Loucy (cell line): ENCODE results near the gene PGA3.
"Not testable (repeated sequence)": the region's sequence is repeated elsewhere in the genome, so short reads cannot be mapped to it uniquely, and the experiment has no call there.

Source experiments
- H2AFZ ChIP-seq: fragments of 200-600 bp; sonication (generic); 2 replicates; pipeline ENCODE4 v1.6.0; 2016; ENCODE audit warnings: antibody characterized with exemption, mild to moderate bottlenecking, low read length, moderate library complexity
- H3F3A ChIP-seq: fragments of 200-600 bp; 2 replicates; pipeline ENCODE4 v1.6.0; 2016; ENCODE audit warnings: antibody characterized with exemption, low read depth, mild to moderate bottlenecking
- H3K27me3 ChIP-seq: fragments of 200-600 bp; sonication (generic); 2 replicates; pipeline ENCODE4 v1.6.1; 2014; ENCODE audit warnings: low read length, mild to moderate bottlenecking; ENCODE audit not compliant: insufficient read depth, poor library complexity, severe bottlenecking
- H3K36me3 ChIP-seq: fragments of 200-600 bp; sonication (generic); 2 replicates; pipeline ENCODE4 v1.6.1; 2016; ENCODE audit warnings: low read length; ENCODE audit not compliant: insufficient read depth
- H3K4me1 ChIP-seq: fragments of 200-600 bp; sonication (generic); 2 replicates; pipeline ENCODE4 v1.5.1; 2014; ENCODE audit warnings: low read length, mild to moderate bottlenecking; ENCODE audit not compliant: insufficient read depth, poor library complexity, severe bottlenecking
- H3K4me2 ChIP-seq: fragments of 200-600 bp; sonication (generic); 2 replicates; pipeline ENCODE4 v1.6.0; 2014; ENCODE audit warnings: antibody characterized with exemption, low read length, low read depth, mild to moderate bottlenecking; ENCODE audit not compliant: poor library complexity, severe bottlenecking
- H3K4me3 ChIP-seq: fragments of 200-600 bp; sonication (generic); 2 replicates; pipeline ENCODE4 v1.5.1; 2014; ENCODE audit warnings: low read length, mild to moderate bottlenecking, mixed read lengths; ENCODE audit not compliant: poor library complexity, severe bottlenecking
- H3K79me2 ChIP-seq: fragments of 200-600 bp; sonication (generic); 2 replicates; pipeline ENCODE4 v1.6.1; 2014; ENCODE audit warnings: low read length; ENCODE audit not compliant: insufficient read depth
- H3K9ac ChIP-seq: fragments of 200-600 bp; sonication (generic); 2 replicates; pipeline ENCODE4 v1.6.0; 2014; ENCODE audit warnings: mild to moderate bottlenecking, low read depth, low read length, moderate library complexity; ENCODE audit not compliant: poor library complexity, severe bottlenecking
- H3K9me2 ChIP-seq: fragments of 200-600 bp; sonication (generic); replicated peaks from 2 replicates; pipeline ENCODE4 v1.6.1; 2016; ENCODE audit warnings: low read depth, low read length, mixed read lengths
- H3K9me3 ChIP-seq: fragments of 200-600 bp; sonication (generic); 2 replicates; pipeline ENCODE4 v1.6.1; 2014; ENCODE audit warnings: mild to moderate bottlenecking, antibody characterized with exemption, low read length, low read depth; ENCODE audit not compliant: insufficient read depth
- H4K20me1 ChIP-seq: fragments of 200-600 bp; sonication (generic); 2 replicates; pipeline ENCODE4 v1.6.0; 2014; ENCODE audit warnings: antibody characterized with exemption, low read length, mild to moderate bottlenecking; ENCODE audit not compliant: insufficient read depth, poor library complexity, severe bottlenecking
- EZH2phosphoT487 ChIP-seq: fragments of 200-600 bp; IDR thresholded peaks from 2 replicates; pipeline ENCODE4 v1.6.1; 2018; ENCODE audit warnings: antibody characterized with exemption, mild to moderate bottlenecking, moderate library complexity, borderline replicate concordance
- TF ChIP-seq, protein P1 (sequence below): fragments of 200-600 bp; sonication (generic); conservative IDR thresholded peaks from 2 replicates; pipeline ENCODE4 v1.5.1; 2014; ENCODE audit warnings: mild to moderate bottlenecking, antibody characterized with exemption, low read length

The PGA3 gene

DNA sequence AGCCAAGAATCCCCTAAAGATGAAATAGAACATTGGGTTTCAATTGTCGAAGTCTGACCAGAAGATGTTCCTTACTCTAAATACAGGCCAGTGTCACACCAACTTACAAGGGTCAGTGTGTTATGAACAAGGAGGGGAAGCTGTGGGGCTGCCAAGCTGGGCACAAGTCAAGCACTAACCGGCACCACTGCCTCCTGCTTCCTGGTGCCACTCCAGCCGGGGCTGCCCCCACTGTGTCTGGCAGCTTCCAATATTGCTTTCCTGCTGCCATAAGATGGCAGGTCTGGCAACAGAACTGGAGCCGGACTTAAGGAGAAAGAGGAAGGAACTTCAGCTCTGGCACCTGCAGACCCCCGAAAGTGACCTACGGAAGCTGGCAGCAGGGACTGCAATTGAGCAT, 28.4 kb upstream of the PGA3 start:
- Histone ChIP-seq H3K9me2 (no peaks in the 10 kb centered on the region), H4K20me1 (no peaks in the 10 kb centered on the region), H3K4me3 (no peak overlapping the region), H3K4me2 (no peak overlapping the region), H3K9ac (no peak overlapping the region), H3K9me3 (no peaks in the 10 kb centered on the region), H3K36me3 (no peaks in the 10 kb centered on the region), H2AFZ (no peak overlapping the region), H3K4me1 (peaks cover 8% of the 10 kb centered on the region), H3K27me3 (no peaks in the 10 kb centered on the region), H3K79me2 (no peaks in the 10 kb centered on the region), H3F3A (no peaks in the 10 kb centered on the region)
- TF ChIP-seq EZH2phosphoT487: no peak
- TF ChIP-seq, protein P1, sequence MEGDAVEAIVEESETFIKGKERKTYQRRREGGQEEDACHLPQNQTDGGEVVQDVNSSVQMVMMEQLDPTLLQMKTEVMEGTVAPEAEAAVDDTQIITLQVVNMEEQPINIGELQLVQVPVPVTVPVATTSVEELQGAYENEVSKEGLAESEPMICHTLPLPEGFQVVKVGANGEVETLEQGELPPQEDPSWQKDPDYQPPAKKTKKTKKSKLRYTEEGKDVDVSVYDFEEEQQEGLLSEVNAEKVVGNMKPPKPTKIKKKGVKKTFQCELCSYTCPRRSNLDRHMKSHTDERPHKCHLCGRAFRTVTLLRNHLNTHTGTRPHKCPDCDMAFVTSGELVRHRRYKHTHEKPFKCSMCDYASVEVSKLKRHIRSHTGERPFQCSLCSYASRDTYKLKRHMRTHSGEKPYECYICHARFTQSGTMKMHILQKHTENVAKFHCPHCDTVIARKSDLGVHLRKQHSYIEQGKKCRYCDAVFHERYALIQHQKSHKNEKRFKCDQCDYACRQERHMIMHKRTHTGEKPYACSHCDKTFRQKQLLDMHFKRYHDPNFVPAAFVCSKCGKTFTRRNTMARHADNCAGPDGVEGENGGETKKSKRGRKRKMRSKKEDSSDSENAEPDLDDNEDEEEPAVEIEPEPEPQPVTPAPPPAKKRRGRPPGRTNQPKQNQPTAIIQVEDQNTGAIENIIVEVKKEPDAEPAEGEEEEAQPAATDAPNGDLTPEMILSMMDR: no peak

DNA sequence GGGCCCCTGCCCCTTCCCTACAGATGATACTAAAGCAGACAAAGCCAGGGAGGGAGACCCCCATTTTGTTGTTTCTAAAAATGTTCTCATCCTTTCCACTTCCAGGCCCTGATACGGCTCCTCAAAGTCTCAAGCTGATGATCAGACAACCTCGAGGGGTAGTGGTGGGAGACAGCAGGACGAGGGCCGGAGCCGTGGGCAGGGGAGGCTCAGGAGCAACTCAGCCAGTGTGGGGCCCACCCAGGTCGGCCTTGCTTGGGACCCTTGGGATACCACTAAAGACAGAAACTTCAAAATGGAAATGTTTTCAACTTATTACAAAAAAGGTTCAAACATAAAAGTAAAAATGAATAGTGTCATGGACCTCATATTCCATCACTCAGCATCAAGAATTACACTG, 26.9 kb upstream of the PGA3 start:
- no peak overlapping the region for H3K4me2 ChIP-seq
- H3K4me1 ChIP-seq: peaks cover 8% of the 10 kb centered on the region
- no peak overlapping the region for H3K9ac ChIP-seq
- TF ChIP-seq, protein P1: no peak
- TF ChIP-seq EZH2phosphoT487: no peak
- no peaks in the 10 kb centered on the region for H4K20me1 ChIP-seq
- H3K36me3 ChIP-seq: no peaks in the 10 kb centered on the region
- H3K4me3 ChIP-seq: no peak overlapping the region
- no peaks in the 10 kb centered on the region for H3K79me2 ChIP-seq
- H3K9me3 ChIP-seq: no peaks in the 10 kb centered on the region
- no peaks in the 10 kb centered on the region for H3K9me2 ChIP-seq
- H3K27me3 ChIP-seq: no peaks in the 10 kb centered on the region
- no peak overlapping the region for H2AFZ ChIP-seq
- H3F3A ChIP-seq: no peaks in the 10 kb centered on the region

DNA sequence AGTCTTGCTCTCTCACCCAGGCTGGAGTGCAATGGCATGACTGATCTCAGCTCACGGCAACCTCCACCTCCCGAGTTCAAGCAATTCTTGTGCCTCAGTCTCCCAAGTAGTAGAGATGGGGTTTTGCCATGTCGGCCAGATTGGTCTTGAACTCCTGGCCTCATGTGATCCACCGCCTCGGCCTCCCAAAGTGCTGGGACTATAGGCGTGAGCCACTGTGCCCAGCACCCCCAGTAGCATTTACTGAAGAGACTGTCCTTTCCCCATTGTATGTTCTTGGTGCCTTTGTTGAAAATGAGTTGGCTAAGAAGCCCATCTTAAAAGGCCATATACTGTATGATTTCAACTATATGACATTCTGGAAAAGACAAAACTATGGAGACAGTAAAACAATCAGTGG, 23.1 kb upstream of the PGA3 start:
- not testable (repeated sequence) for H3K79me2 ChIP-seq, H2AFZ ChIP-seq, H3K9me2 ChIP-seq, H3K4me3 ChIP-seq, H3K4me1 ChIP-seq, H3K9ac ChIP-seq, H3K27me3 ChIP-seq, H3K36me3 ChIP-seq, H3K9me3 ChIP-seq, H3K4me2 ChIP-seq, H3F3A ChIP-seq, H4K20me1 ChIP-seq

- Histone ChIP-seq H3K4me2 (no peak overlapping the region), H3K9me2 (no peaks in the 10 kb centered on the region), H3K4me3 (no peak overlapping the region), H4K20me1 (no peaks in the 10 kb centered on the region), H3K79me2 (no peaks in the 10 kb centered on the region), H3K9me3 (no peaks in the 10 kb centered on the region), H3K27me3 (no peaks in the 10 kb centered on the region), H2AFZ (no peak overlapping the region), H3K36me3 (no peaks in the 10 kb centered on the region), H3K9ac (no peak overlapping the region), H3K4me1 (no peaks in the 10 kb centered on the region), H3F3A (no peaks in the 10 kb centered on the region)
- TF ChIP-seq, protein P1: no peak
- no peak for TF ChIP-seq EZH2phosphoT487
Measured at GRCh38 chr11:61181489-61181888, 21.8 kb upstream of the PGA3 start.
